GM12892 (cell line): ENCODE data around the gene TUBA8.

Experiments used
- POLR2A ChIP-seq: IDR thresholded peaks from 2 replicates; pipeline ENCODE4 v1.6.1; 2011; ENCODE audit warnings: low read depth, low read length, control low read depth
- POLR2AphosphoS5 ChIP-seq: IDR thresholded peaks from 2 replicates; pipeline ENCODE4 v1.6.1; 2011; ENCODE audit warnings: low read depth, low read length, control low read depth
- TAF1 ChIP-seq: IDR thresholded peaks from 2 replicates; pipeline ENCODE4 v1.6.1; 2011; ENCODE audit warnings: low read depth, mild to moderate bottlenecking, control low read depth, low read length, borderline replicate concordance

- TF ChIP-seq POLR2A (no peak), TAF1 (no peak), POLR2AphosphoS5 (no peak)
Observed at GRCh38 chr22:18091478-18091877, 19.1 kb upstream of the TUBA8 start.
